Stimulated activated CD8-positive, alpha-beta memory T cell treated with anti-CD3 and anti-CD28 coated beads, Interleukin-12 subunit alpha, Interleukin-12 subunit beta, amount 100 ng/mL, for 4 hours (primary cell): ENCODE results near the gene KLHL30.
A peak's percentile ranks its signal among the peaks of the same experiment; 100 is the strongest.

Source experiments
- DNase-seq: peaks from one replicate; pipeline ENCODE4 v3.0.0-alpha.2; 2020; ENCODE audit warnings: low read depth

The KLHL30 gene

GRCh38 chr2:238149841-238150572 lies 11.5 kb downstream of the KLHL30 start:
- no peak for DNase-seq

GRCh38 chr2:238150686-238151085 lies 12.2 kb downstream of the KLHL30 start:
- no peak for DNase-seq

- DNase-seq, result no peak
Observed at GRCh38 chr2:238151205-238151604, 12.7 kb downstream of the KLHL30 start.

DNA sequence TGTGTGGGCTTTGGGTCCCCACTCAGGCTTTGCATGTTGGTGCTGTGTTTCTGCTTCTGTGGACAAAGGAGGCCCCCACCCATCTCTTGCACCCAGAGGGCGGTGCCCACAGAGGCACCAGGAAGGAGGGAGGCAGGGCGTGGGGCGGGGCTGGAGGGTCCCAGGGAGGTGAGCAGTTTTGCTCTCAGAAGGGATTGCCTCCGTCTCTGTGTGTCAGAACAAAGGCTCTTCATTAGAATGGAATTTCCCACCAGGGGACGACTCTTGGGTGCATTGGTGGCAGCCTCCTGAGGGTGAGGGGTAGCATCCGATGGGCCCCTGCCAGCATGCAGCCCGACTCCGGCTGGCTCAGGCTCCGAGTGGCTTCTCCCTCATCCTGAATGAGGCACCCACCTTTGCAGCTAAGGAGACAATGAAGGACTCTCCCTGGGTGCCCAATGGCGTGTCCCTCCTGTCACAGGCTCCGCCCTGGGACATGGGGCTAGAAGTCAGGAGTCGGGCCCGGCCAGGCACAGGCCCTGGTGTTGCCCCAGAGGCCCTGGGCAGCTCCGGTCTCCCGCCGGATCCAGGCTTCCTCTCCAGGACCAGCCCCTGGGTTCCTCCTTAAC lies 13.3 kb downstream of the KLHL30 start:
- no peak for DNase-seq

DNA sequence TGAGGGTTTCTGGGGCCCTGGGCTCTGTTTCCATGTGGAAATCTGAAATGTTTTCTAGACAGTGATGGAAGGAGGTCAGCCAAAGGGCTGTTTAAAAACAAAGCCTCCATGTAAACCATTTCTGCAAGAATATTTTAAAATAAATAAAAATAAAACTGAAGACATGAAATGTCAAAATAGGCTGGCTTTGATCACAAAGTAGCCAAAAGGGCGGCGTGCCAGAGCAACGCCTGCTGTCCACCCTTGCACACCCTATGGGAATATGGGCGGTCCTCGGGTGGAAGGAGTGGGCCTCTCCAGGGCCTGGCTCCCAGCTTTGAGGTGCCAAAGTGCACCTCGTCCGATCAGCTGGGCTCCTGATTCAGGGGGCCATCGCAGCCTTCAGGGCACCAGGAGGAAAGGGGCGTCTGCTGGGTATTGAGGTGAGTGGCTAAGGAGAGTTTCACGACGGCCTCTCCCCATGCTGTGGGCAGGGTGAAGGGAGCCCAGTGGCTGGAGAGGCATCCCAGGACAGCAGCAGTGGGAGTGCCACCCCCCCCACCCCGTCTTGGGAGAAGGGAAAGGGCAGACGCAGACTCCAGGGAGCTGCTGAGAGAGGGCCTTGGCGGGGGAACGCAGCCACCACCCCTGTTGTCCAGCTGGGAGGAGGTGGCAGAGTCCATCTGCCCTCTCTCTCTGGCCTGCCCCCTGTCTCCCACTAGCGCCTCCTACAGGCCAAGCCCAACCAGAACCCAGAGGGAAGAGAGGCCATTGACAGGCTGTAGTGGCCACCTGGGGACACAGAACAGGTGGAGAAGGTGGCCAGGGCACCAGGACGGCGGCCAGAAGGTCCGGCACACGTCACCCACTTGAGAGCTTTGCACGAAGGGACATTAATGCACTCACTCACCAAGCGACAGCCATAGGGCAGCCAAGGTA lies 14.6 kb downstream of the KLHL30 start:
- DNase-seq, result no peak

GRCh38 chr2:238154570-238154969 lies 16.1 kb downstream of the KLHL30 start:
- DNase-seq, result no peak

DNA sequence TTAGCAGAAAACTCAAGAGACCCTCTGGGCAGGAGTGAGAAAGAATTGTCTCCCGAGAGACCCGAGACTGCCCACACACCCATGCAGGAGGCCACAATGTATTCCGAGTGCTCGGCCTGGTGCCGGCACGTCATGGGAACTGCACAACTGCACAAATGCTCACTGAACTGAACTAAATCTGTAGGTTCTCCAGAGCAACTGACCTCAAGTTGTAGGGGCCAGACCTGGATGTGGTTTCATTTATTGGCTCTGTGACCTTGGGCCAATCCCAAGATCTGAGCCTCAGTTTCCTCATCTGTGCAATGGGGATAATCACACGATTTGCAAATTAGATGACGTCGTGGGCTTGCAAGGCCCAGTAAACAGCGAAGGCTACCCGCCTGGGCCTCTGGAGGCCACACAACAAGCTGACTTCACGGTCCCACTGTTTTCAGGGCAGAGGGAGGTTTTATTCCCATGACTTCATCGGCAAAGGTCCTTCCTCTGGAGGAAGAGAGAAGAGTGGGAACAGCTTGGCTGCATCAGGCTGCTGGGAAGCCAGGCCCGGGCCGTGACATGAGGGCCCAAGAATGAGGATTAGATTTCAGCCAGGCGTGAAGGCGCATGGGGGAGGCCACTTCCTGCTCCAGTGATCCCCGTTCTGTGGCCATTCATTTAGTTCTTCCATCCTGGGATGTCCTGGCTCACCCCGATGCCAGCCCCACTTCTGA lies 16.7 kb downstream of the KLHL30 start:
- DNase-seq, result no peak

GRCh38 chr2:238155761-238156694 lies 17.6 kb downstream of the KLHL30 start:
- DNase-seq, result no peak

DNA sequence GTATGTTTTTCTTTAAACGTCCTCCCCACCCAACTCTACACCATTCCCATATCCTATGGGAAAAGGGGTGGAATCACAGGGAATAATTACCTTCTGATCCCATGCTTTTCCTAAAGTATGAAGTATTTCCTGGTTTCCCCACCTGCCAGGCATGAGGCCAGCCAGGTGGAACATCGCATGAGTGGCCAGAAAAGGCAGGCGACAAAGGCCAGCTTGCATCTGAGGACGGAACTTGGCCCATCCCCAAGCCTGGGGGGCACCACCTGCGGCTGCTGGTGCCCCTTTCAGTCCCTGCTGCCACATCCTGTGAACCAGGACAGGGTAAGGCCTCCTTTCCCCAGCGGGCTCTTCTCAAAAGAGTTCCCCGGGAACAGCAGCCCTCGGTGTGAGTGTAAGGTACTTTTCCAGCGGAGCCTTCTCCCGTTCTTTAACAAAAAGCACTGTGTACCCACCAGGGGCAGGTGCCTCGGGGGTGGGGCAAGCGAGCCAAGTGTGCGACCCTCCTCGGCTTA lies 19.1 kb downstream of the KLHL30 start:
- DNase-seq, result no peak

DNA sequence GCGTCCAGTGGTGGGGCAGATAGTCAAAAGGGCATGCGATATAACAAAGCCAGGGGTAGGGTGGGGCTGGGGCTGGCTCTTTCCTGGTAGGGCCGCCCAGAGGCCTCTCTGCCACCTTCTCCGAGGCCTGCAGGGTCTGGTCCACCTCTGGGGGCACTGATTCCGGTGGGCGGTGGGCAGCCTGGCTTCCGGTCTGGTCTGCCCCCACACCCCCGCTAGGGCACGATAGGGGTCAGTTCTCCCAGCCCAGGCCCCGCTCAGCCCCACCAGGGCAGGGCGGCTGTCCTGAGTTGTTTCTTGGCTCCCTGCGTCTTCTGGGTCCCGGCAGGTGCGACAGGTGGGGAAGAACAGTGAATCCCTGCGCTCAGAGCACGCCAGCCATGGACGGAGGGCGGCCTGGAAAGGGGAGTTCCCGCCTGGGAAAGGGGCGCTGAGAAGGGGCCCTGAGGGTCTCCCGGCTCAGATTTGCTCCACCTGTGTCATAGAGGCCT lies 19.6 kb downstream of the KLHL30 start:
- DNase-seq, result no peak

DNA sequence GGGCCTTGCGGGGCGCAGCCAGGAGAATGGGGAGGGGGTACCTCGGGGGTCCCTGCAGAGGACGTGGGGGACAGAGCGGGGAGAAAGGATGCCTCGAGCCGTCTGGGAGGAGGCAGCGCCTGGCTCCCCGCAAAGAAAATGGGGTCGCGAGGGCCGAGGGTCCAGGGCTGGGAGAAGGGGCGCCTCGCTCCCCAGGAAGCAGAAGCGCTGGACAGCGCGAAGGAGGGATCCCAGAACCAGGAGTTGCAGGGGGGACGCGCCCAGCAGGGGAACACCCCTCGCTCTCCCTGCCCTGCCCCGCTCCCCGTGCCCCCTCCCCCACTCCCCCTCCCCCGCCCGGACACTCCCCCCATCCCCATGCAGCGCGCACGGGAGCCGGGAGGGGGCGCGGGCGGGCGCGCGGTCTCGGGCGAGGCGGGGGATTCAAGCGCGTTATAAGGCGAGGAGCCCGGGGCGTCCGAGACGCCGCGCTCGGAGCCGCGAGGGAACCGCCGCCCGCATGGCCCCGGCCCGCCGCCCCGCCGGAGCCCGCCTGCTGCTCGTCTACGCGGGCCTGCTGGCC lies 20.1 kb downstream of the KLHL30 start, which contains the start of gene ERFE:
TSS of gene ERFE (plus strand) at position 462 of the 562 bp plus-strand sequence. CDS start at position 500, 38 bp downstream.
- peak; percentile 27 for DNase-seq

GRCh38 chr2:238159071-238159539 lies 20.6 kb downstream of the KLHL30 start:
- DNase-seq, result no peak

DNA sequence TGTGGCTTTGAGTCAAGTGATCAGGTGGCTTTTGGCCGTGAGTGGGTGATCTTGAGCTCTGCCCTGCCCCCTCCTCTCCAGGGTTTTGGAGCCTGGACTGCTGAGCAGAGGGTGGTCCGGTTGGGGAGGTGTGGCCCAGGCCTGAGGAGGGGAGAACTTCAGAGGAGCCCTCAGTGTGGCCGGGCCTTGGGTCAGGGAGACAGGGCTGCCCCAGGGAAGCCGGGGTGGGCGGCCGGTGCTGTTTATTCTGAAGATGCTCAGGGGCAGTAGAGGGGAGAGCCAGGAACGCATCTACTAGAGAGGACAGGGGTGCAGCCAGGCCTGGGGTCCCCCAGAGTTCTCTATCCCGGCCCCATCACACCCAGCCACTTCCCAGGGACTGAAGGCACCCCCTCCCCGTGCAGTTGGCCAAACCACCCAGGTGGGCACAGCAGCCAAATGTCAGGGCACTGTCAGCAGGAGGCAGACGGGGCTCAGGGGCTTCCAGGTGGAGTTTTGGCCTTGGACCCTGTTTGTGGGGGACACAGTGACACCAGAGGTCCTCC lies 21.3 kb downstream of the KLHL30 start:
- no peak for DNase-seq

DNA sequence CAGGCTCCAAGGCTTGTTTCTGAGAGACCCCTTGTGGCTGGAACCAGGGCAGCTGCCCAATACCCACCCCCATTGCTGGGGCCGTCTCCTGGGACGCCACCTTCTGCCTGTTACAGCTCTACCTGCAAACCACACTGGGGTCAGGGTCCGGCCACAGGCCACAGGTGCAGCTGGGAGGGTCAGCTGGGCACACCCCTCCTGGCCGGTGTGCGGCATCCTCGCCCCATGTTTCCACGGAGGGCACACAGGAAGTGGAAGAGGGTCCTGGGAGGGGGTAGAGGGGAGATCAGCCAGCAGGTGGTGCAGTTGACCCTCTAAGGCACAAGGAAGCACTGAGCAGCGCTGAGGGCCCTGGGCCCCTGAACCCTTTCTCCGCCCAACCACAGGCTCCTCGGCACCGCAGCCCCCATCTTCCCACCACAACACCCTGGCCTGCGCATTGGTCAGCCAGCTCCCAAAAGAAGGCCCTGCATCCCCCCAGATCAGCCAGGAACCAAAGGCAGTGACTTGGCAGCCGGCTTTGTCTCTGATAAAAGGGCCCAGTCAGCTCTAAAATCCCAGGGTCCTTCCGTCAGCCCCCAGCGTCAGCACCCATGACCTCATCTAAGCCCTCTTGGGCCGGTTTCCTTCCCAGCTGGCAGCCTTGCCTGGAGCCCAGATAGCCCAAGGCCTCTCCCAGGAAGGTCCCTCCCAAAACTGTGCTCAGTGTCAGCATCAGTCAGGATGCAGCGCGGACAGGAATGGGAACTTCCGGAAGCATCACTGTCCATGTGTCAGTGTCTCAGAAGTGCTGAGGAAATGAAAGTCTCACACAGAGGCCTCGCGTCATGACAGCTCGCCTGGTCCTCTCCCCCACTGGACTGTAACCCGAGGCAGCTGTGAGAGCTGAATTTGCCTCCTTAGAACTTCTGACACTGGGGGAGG lies 22.0 kb downstream of the KLHL30 start:
- no peak for DNase-seq

DNA sequence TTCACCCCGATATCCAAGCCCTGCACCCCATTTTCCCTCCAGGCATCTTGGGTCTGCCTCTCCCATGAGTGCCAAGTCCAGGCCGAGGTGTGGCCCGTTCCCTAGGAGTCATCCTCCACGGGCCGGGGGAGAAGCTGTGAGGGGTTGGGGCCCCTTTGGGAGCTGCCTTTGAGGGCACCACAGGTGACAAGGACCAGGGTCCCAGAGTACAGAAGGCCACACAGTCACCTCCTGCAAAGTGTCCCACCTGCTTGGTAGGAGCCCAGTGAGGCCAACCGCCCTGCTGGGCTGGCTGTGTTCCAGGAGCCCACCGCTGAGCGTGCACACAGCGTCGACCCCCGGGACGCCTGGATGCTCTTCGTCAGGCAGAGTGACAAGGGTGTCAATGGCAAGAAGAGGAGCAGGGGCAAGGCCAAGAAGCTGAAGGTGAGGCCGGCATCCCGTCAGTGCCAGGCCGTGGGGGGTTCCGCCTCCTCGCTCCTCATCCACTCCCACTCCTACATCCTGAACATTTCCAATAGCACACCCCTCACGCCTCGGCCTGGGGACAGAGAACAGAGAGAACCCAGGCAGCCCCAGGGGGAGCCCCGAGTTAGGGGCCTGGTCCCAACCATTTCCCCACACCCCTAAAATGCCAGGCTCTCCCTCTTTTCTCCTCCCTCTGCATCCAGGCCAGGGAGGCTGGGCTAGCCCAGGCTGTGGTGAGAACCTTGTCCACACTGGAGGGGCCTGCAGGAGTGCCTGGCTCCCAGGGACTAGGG lies 23.0 kb downstream of the KLHL30 start:
- DNase-seq, result no peak

- no peak for DNase-seq
Observed at GRCh38 chr2:238162251-238162845, 23.9 kb downstream of the KLHL30 start.

GRCh38 chr2:238162846-238163441 lies 24.5 kb downstream of the KLHL30 start:
- no peak for DNase-seq
